D341Med (cell line): ENCODE results near the gene CH25H.
A peak's percentile ranks its signal among the peaks of the same experiment; 100 is the strongest.

Source experiments
- DNase-seq: peaks from one replicate; pipeline ENCODE4 v3.0.0; 2012; ENCODE audit warnings: low spot score

The CH25H gene

GRCh38 chr10:89228962-89229361 lies 21.8 kb upstream of the CH25H start:
- DNase-seq, result no peak

- DNase-seq, result no peak
Observed at GRCh38 chr10:89228146-89228545, 21.0 kb upstream of the CH25H start.

GRCh38 chr10:89226891-89227290 lies 19.8 kb upstream of the CH25H start:
- no peak for DNase-seq

GRCh38 chr10:89224739-89225443 lies 17.8 kb upstream of the CH25H start:
- DNase-seq, result no peak

GRCh38 chr10:89221919-89222318 lies 14.8 kb upstream of the CH25H start:
- DNase-seq, result no peak

GRCh38 chr10:89219513-89220218 lies 12.5 kb upstream of the CH25H start:
- DNase-seq, result no peak

- DNase-seq, result no peak
Observed at GRCh38 chr10:89217057-89217990, 10.2 kb upstream of the CH25H start.

- DNase-seq, result no peak
Observed at GRCh38 chr10:89216056-89216455, 8.9 kb upstream of the CH25H start.

GRCh38 chr10:89215511-89215910 lies 8.4 kb upstream of the CH25H start:
- no peak for DNase-seq

- no peak for DNase-seq
Observed at GRCh38 chr10:89214566-89215165, 7.5 kb upstream of the CH25H start.

GRCh38 chr10:89213191-89213808 lies 6.2 kb upstream of the CH25H start:
- peak; percentile 29 for DNase-seq

GRCh38 chr10:89210794-89211425 lies 3.8 kb upstream of the CH25H start:
- DNase-seq, result no peak

- DNase-seq, result no peak
Observed at GRCh38 chr10:89209718-89210117, 2.6 kb upstream of the CH25H start.

- DNase-seq, result peak; percentile 48
Observed at GRCh38 chr10:89207801-89208551, 859 bp upstream of the CH25H start.

- peak; percentile 20 for DNase-seq
Observed at GRCh38 chr10:89206402-89207180, 526 bp downstream of the CH25H start.

- DNase-seq, result no peak
Observed at GRCh38 chr10:89204621-89205185, 2.4 kb downstream of the CH25H start.

- DNase-seq, result no peak
Observed at GRCh38 chr10:89203237-89203636, 3.9 kb downstream of the CH25H start.

GRCh38 chr10:89202033-89202425 lies 5.1 kb downstream of the CH25H start:
- no peak for DNase-seq

GRCh38 chr10:89201345-89202032 lies 5.6 kb downstream of the CH25H start:
- no peak for DNase-seq
